CD4-positive, alpha-beta T cell treated with Interleukin-15 for 1 hour (primary cell): ENCODE results near the gene AKAP6.

ENCODE experiments used
- DNase-seq: peaks from one replicate; pipeline ENCODE4 v3.0.0-alpha.2; 2020

Gene AKAP6

DNA sequence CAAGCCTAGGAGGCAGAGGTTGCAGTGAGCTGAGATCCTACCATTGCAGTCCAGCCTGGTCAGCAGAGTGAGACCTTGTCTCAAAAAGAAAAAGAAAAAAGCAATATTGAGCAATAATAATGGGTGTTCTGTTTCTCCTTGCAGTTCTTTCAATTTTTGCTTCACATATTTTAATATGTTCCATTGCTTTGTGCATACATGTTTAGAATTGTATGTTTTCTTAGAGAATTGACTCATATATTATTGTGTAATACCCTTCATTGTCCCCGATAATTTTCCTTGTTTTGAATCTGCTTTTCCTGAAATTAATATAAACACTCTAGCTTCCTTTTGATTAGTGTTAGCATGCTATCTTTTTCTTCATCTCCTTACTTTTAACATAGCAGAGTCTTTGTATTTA is 471.2 kb downstream of the AKAP6 start:
- DNase-seq, result no peak

DNA sequence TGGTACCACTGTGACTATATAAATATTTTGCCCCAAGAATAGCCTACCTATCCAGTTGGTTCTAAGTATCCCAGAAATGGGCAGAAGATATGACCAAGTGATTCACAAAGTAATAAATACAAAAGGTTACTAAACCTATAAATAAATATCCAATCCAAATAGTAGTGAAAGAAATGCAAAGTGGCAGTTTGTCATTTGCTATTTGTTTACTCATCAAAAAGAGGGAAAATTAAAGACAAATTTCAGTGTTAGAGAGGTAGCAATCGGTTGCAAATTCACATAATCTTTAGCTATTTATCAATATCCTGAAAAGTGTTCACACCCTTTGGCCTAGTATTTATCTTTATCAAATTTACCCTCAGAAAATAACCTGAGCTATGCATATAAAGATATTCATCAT is 473.2 kb downstream of the AKAP6 start:
- no peak for DNase-seq

- DNase-seq, result no peak
Observed at GRCh38 chr14:32805979-32806378, 476.9 kb downstream of the AKAP6 start.

- no peak for DNase-seq
Observed at GRCh38 chr14:32808644-32809043, 479.5 kb downstream of the AKAP6 start.

DNA sequence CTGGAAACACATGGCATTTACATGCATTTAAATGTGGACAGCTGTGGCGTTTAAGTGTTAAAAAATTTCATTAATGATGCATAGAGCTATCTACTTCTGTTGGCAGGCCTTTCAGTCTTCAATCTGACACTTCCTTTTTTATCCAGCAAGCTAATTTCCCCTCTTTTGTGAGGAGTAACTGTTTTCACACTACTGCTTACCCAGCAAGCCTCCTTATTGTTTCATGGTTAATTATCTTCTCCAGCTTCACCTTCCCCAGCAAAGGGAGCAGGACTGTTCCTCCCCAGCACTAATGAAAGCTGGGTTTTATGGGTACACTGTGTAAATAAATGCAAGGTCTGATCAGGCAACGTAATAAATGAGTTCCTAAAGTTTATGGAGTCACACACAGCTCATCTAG is 480.2 kb downstream of the AKAP6 start:
- DNase-seq, result no peak

- DNase-seq, result no peak
Observed at GRCh38 chr14:32813401-32813800, 484.3 kb downstream of the AKAP6 start.

GRCh38 chr14:32814721-32815120 is 485.6 kb downstream of the AKAP6 start:
- no peak for DNase-seq

DNA sequence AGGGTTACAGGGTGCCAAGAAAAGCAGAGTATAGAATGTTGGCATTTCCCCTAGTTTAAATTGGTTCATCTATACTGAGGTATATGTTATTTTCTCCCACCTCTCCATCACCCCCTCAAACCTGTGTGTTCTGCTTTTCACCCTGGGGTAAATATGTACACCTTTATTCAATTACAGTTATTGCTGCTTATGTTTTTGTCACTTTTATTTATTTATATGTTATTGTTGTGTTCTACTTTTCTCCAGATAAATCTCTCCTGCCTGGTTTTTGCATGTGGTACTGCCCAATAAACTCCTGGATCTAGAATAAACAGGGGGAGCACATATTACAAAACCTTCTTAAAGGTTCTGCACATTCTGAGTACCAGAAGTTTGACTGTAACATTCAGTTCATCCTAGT is 487.5 kb downstream of the AKAP6 start:
- DNase-seq, result no peak

DNA sequence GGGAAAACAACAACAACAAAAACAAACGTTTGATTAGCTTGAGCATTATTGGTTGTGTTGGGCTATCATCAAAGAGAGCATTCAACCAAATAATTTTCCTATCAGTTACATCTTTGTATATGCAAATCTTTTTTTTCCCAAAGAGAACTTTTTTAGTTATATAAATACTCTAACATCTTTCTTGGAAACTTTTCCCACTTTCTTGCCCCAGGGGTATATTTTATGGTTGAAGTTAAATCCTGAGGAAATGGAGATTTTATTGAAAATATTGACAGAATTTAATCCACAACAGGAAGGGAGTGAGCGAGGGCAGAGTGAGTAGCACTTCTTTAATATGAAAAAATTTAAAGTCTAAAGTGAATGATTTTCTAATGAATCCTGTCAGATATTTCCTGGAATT is 488.7 kb downstream of the AKAP6 start:
- no peak for DNase-seq

DNA sequence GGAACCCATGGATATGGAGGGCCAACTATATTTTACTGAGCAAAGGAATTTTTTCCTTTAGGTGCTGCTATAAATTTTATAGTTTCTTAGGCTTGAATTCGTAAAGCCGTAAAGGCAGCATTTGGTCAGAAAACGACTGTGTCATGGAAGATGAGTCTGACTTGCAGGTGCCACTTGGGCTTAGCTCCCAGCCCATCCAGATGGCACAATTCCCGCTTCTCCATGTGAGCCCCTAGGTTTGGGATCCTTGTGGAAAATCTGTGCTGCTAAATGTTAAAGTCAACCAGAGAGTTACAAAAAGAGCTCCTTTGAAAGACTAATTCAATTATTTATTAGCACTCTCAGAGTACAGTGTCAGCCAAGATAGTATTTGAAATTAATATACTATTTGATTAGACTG is 489.5 kb downstream of the AKAP6 start:
- no peak for DNase-seq

DNA sequence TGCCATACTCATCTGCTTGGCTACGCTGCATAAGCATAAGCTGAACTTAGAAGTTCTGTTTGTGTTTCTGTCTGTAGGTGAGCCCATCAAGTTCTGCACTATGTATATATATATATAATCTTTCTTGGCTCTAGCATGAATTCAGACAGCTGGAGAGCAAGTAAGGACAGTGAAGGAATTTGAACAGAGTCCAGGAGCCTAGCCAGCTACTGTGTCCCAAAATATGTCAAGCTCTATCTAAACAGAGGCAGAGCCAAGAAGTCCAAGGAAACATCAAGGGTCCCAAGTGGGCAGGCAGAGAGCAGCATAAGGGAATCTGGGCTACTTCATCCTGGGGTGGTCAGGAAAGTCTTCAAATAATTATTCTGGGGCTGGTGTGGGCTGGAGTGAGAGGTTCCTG is 491.1 kb downstream of the AKAP6 start:
- DNase-seq, result no peak

- DNase-seq, result no peak
Observed at GRCh38 chr14:32820682-32821081, 491.6 kb downstream of the AKAP6 start.

GRCh38 chr14:32821964-32822653 is 493.0 kb downstream of the AKAP6 start:
- DNase-seq, result no peak

GRCh38 chr14:32823706-32824105 is 494.6 kb downstream of the AKAP6 start:
- no peak for DNase-seq

- no peak for DNase-seq
Observed at GRCh38 chr14:32824195-32824594, 495.1 kb downstream of the AKAP6 start.

- no peak for DNase-seq
Observed at GRCh38 chr14:32825058-32825457, 496.0 kb downstream of the AKAP6 start.

DNA sequence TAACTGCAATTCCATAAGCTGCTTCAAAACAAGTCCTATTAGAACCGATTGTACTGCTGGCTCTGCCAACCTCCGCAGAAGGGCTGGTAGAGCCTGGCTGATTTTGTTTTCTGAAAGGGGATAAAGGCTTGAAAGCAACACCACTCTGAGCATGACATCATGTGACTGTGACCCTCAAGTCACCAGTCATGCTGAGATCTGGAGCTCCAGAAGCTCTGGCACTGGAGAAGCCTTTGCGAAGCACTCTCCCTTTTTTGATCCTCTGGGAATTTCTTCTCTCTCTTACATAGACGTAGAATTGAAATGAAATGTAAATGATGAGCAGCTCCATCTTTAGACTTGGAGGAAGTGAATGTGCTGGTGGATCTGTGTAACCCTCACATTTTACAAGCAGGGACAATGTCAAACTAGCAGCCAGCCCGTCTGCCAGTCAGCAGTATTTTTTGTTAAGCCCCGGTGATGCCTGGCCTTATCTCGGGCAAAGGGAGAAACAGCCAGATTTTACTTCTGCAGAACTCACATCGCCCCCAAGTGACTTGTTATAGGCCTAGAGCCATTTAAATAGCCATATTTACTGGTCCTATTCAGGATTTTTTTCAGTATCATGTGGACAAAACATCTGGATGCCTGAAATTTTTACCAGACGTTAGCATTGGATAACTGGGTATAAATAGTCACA is 497.4 kb downstream of the AKAP6 start:
- DNase-seq, result no peak

DNA sequence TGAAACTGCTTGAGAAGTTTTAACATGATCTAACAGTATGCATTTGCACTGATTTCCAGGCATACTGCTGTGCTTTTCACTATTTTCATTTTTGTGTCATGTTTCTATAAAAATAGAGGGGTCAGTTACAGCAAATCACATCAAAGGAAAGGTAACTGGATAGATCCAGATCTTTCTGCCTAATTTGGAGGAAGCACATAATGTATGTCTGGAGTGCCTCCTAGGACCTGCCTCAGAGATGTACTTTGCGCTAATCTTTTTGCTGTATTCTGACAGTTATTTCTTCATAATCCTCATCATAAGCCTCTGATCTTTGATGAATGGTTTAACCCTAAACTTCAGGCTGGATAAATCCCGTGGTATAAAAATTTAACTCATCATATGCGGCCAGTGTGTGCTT is 498.4 kb downstream of the AKAP6 start:
- DNase-seq, result no peak

DNA sequence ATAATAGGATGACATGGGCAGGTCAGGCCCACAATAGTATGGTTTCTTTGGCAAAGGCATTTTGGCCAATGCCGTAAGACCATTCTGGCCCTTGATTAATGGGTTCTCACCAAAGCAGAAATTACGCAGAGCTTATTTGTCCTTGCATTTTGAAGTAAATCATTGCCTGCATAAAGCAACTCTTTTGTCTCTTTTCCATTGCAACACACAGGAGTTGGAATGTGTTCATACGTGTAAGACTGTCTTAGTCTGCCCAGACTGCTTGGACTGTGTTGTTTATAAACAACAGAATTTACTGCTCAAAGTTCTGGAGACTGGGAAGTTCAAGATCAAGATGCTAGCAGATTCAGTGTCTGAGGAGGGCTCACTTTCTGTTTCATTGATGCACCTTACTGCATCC is 506.8 kb downstream of the AKAP6 start:
- no peak for DNase-seq

DNA sequence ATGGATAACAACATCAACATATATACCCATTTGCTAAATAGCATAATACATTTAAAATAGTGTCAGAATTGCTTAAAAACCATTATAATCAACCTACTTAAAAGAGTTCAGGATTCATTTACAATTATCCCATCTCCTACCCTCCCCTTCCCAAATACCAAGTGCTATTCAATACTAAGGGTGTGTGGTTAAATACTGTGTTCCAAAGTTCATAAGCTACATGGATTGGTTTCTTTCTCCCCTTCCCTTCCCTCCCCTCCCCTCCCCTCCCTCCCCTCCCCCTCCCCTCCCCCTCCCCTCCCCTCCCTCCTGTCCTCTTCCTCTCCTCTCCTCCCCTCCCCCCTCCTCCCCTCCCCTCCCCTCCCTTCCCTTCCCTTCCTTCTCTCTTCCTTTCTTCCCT is 512.6 kb downstream of the AKAP6 start:
- no peak for DNase-seq

DNA sequence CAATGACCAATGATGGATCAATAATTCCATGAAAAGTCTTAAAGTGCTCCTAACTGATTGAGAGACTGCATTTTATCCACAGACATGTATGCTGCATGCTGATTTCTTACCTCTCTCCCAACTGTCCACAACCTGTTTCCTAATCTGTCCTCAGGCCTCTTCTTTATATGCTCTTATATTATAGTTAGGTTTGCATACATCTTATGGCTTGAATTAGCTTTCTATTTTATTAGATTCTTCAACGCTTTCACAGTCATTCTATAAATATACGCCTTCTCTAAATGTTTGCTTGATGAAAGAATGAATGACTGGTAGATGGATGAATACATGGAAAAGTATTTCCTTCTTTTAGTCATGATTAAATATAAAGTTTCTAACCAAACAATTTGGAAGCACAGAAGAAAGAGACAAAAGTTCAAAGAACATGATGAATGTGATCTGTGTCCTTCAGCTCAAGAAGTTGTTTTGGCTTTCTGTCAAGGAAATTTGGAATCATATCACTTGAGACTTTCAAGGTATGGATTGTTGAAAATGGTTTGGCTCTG is 517.8 kb downstream of the AKAP6 start:
- no peak for DNase-seq

GRCh38 chr14:32847867-32848266 is 518.8 kb downstream of the AKAP6 start:
- DNase-seq, result no peak

- DNase-seq, result no peak
Observed at GRCh38 chr14:32865827-32866376, 536.8 kb downstream of the AKAP6 start.

DNA sequence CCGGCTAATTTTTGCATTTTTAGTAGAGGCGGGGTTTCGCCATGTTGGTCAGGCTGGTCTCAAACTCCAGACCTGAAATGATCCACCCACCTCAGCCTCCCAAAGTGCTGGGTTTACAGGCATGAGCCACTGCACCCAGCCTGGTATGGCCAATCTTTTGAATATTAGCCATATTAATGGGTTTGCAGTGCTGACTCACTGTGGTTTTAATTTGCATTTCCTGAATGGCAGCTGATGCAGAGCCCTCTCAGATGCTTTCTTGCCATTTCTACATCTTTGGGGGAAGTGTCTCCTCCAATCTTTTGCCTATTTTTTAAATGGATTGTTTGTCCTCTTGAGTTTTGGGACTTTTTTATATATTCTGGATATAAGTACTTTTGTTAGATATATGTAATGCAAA is 554.1 kb downstream of the AKAP6 start:
- DNase-seq, result no peak
